Mesenchymal stem cell (in vitro differentiated cells and primary cell): ENCODE results near the gene RBL2.
A peak's percentile ranks its signal among the peaks of the same experiment; 100 is the strongest.

ENCODE experiments used
- DNase-seq: peaks from one replicate; pipeline ENCODE4 v3.0.0-alpha.2; 2013
- H2AFZ ChIP-seq: one replicate; pipeline ENCODE4 v1.6.1; 2013; ENCODE audit warnings: low read depth, mild to moderate bottlenecking, control low read depth, inconsistent platforms, low read length, moderate library complexity
- H2AK5ac ChIP-seq: 2 replicates; pipeline ENCODE4 v1.6.1; 2013; ENCODE audit warnings: low read length, moderate library complexity, mild to moderate bottlenecking, inconsistent platforms; ENCODE audit not compliant: severe bottlenecking
- H2BK120ac ChIP-seq: one replicate; pipeline ENCODE4 v1.6.1; 2013; ENCODE audit warnings: low read depth, mild to moderate bottlenecking, inconsistent platforms, low read length, moderate library complexity
- H2BK12ac ChIP-seq, 2 experiments: one replicate each; pipeline ENCODE4 v1.6.1; 2013; ENCODE audit warnings: inconsistent platforms in 2 of 2, low read length in 2 of 2, mild to moderate bottlenecking in 2 of 2, moderate library complexity in 2 of 2, control low read depth in 1 of 2
- H2BK15ac ChIP-seq: one replicate; pipeline ENCODE4 v1.6.1; 2013; ENCODE audit warnings: mild to moderate bottlenecking, low read depth, inconsistent platforms; ENCODE audit not compliant: poor library complexity, severe bottlenecking
- H2BK5ac ChIP-seq: 2 replicates; pipeline ENCODE4 v1.6.1; 2013; ENCODE audit warnings: low read depth, mild to moderate bottlenecking, low read length, control low read depth, inconsistent platforms; ENCODE audit not compliant: poor library complexity, severe bottlenecking
- H3K14ac ChIP-seq, 2 experiments: one replicate each; pipeline ENCODE4 v1.6.1; 2013; ENCODE audit warnings: inconsistent platforms in 2 of 2, low read length in 2 of 2, control low read depth in 1 of 2, mild to moderate bottlenecking in 1 of 2, moderate library complexity in 1 of 2
- H3K18ac ChIP-seq, 2 experiments: one replicate each; pipeline ENCODE4 v1.6.1; 2013; ENCODE audit warnings: inconsistent platforms in 2 of 2, low read length in 2 of 2, control low read depth in 1 of 2, low read depth in 1 of 2, mild to moderate bottlenecking in 1 of 2
- H3K23ac ChIP-seq, 2 experiments: one replicate each; pipeline ENCODE4 v1.6.1; 2013; ENCODE audit warnings: inconsistent platforms in 2 of 2, low read length in 2 of 2, mild to moderate bottlenecking in 2 of 2, moderate library complexity in 2 of 2, control low read depth in 1 of 2
- H3K27ac ChIP-seq: 2 replicates; pipeline ENCODE4 v1.5.1; 2013; ENCODE audit warnings: mild to moderate bottlenecking, moderate library complexity, low read length, control low read depth, inconsistent platforms; ENCODE audit not compliant: poor library complexity, severe bottlenecking
- H3K27me3 ChIP-seq, 2 experiments: 2 replicates each; pipeline versions ENCODE4 v1.6.1 to v1.7.0; 2013; ENCODE audit warnings: low read length in 2 of 2, mild to moderate bottlenecking in 2 of 2, moderate library complexity in 2 of 2, control low read depth in 1 of 2, inconsistent platforms in 1 of 2; ENCODE audit not compliant: control insufficient read depth in 1 of 2, insufficient read depth in 1 of 2
- H3K36me3 ChIP-seq, 2 experiments: 2 replicates each; pipeline versions ENCODE4 v1.6.1 to v1.7.0; 2013; ENCODE audit warnings: low read length in 2 of 2, control low read depth in 1 of 2, inconsistent platforms in 1 of 2, low read depth in 1 of 2, mild to moderate bottlenecking in 1 of 2; ENCODE audit not compliant: insufficient read depth in 2 of 2, control insufficient read depth in 1 of 2
- H3K4ac ChIP-seq, 2 experiments: one replicate each; pipeline ENCODE4 v1.6.1; 2013; ENCODE audit warnings: inconsistent platforms in 2 of 2, low read length in 2 of 2, mild to moderate bottlenecking in 2 of 2, moderate library complexity in 2 of 2, control low read depth in 1 of 2, low read depth in 1 of 2
- H3K4me1 ChIP-seq: 2 replicates; pipeline ENCODE4 v1.6.1; 2013; ENCODE audit warnings: low read depth, low read length, control low read depth; ENCODE audit not compliant: control insufficient read depth, insufficient read depth
- H3K4me2 ChIP-seq: 2 replicates; pipeline ENCODE4 v1.6.1; 2013; ENCODE audit warnings: low read length, mild to moderate bottlenecking, inconsistent platforms; ENCODE audit not compliant: poor library complexity, severe bottlenecking
- H3K4me3 ChIP-seq, 2 experiments: 2 replicates each; pipeline versions ENCODE4 v1.5.1 to v1.7.0; 2013; ENCODE audit warnings: low read length in 2 of 2, mild to moderate bottlenecking in 2 of 2, control low read depth in 1 of 2, low read depth in 1 of 2; ENCODE audit not compliant: insufficient read depth in 1 of 2
- H3K79me1 ChIP-seq: replicated peaks from 2 replicates; pipeline ENCODE4 v1.6.1; 2013; ENCODE audit warnings: mild to moderate bottlenecking, control low read depth, low read length, inconsistent platforms; ENCODE audit not compliant: poor library complexity, severe bottlenecking
- H3K9ac ChIP-seq: 2 replicates; pipeline ENCODE4 v1.7.0; 2013; ENCODE audit warnings: mild to moderate bottlenecking, low read length, moderate library complexity
- H3K9me3 ChIP-seq: 2 replicates; pipeline ENCODE4 v1.7.0; 2013; ENCODE audit warnings: mild to moderate bottlenecking, low read length; ENCODE audit not compliant: control insufficient read depth
- H4K8ac ChIP-seq: one replicate; pipeline ENCODE4 v1.6.1; 2013; ENCODE audit warnings: inconsistent platforms, mild to moderate bottlenecking, low read length, moderate library complexity
- H4K91ac ChIP-seq: one replicate; pipeline ENCODE4 v1.6.1; 2013; ENCODE audit warnings: mild to moderate bottlenecking, low read length, inconsistent platforms
- WGBS: methylation state at CpG from one replicate; pipeline ENCODE4 v1.1.7; 2013; ENCODE audit warnings: mixed read lengths; 5-methylcytosine and 5-hydroxymethylcytosine counted together

Gene RBL2

GRCh38 chr16:53433930-53434376 is 318 bp upstream of the RBL2 start:
- Histone ChIP-seq H3K79me1 (peaks cover 4% of the 10 kb centered on the region), H3K9ac (peak overlapping the region; percentile 96), H3K27me3 (no peaks in the 10 kb centered on the region), H2AK5ac (no peak overlapping the region), H4K8ac (peak overlapping the region; percentile 74), H3K14ac (no peak overlapping the region), H3K18ac (peak overlapping the region in 1 of 2 experiments; percentile 37), H2BK120ac (peak overlapping the region; percentile 42), H3K4me3 (peak overlapping the region in 1 of 2 experiments; percentile 99), H3K4ac (peak overlapping the region in 1 of 2 experiments; percentile 26), H2BK12ac (no peak overlapping the region), H3K36me3 (no peaks in the 10 kb centered on the region), H3K23ac (no peak overlapping the region), H3K4me2 (peak overlapping the region; percentile 79), H2BK5ac (no peak overlapping the region), H2BK15ac (no peak overlapping the region), H3K9me3 (no peaks in the 10 kb centered on the region), H4K91ac (peak overlapping the region; percentile 27), H3K27ac (no peak overlapping the region), H2AFZ (peak overlapping the region; percentile 72), H3K4me1 (no peaks in the 10 kb centered on the region)
- WGBS = 36% methylated on average over 12 of the region's 13 CpGs
- no peak for DNase-seq

GRCh38 chr16:53435066-53435688 is 906 bp downstream of the RBL2 start:
- H3K23ac ChIP-seq = peak overlapping the region in 1 of 2 experiments; percentile 40
- no peak overlapping the region for H2BK120ac ChIP-seq
- H4K91ac ChIP-seq = no peak overlapping the region
- H3K79me1 ChIP-seq = peaks cover 5% of the 10 kb centered on the region
- H3K27ac ChIP-seq = peak overlapping the region; percentile 22
- H2BK12ac ChIP-seq = peak overlapping the region in 1 of 2 experiments; percentile 15
- H3K9me3 ChIP-seq = no peaks in the 10 kb centered on the region
- peak; percentile 95 for DNase-seq
- H3K4me2 ChIP-seq = peak overlapping the region; percentile 67
- H3K18ac ChIP-seq = peak overlapping the region; percentile 73 to 77
- no peaks in the 10 kb centered on the region for H3K4me1 ChIP-seq
- peak overlapping the region; percentile 58 for H2AFZ ChIP-seq
- H2AK5ac ChIP-seq = no peak overlapping the region
- no peaks in the 10 kb centered on the region for H3K27me3 ChIP-seq
- H3K4me3 ChIP-seq = peak overlapping the region; percentile 86 to 99
- no peak overlapping the region for H2BK15ac ChIP-seq
- H3K14ac ChIP-seq = peak overlapping the region in 1 of 2 experiments; percentile 5
- peak overlapping the region; percentile 96 for H3K9ac ChIP-seq
- H3K4ac ChIP-seq = no peak overlapping the region
- WGBS = under 1% methylated on average over 28 of the region's 28 CpGs
- H2BK5ac ChIP-seq = no peak overlapping the region
- H4K8ac ChIP-seq = no peak overlapping the region
- no peaks in the 10 kb centered on the region for H3K36me3 ChIP-seq

GRCh38 chr16:53440125-53440524 is 5.9 kb downstream of the RBL2 start:
- no peak overlapping the region for H2BK5ac ChIP-seq
- no peak overlapping the region for H4K91ac ChIP-seq
- H3K4me1 ChIP-seq = no peaks in the 10 kb centered on the region
- H3K4me2 ChIP-seq = no peak overlapping the region
- 75% methylated on average over 3 of the region's 5 CpGs for WGBS
- no peak overlapping the region for H3K4me3 ChIP-seq
- no peak overlapping the region for H3K27ac ChIP-seq
- no peak overlapping the region for H2BK120ac ChIP-seq
- H2AFZ ChIP-seq = no peak overlapping the region
- no peak for DNase-seq
- no peak overlapping the region for H3K4ac ChIP-seq
- no peaks in the 10 kb centered on the region for H3K9me3 ChIP-seq
- no peak overlapping the region for H2BK15ac ChIP-seq
- no peak overlapping the region for H4K8ac ChIP-seq
- no peak overlapping the region for H2AK5ac ChIP-seq
- H3K9ac ChIP-seq = no peak overlapping the region
- H3K23ac ChIP-seq = no peak overlapping the region
- H2BK12ac ChIP-seq = no peak overlapping the region
- no peak overlapping the region for H3K14ac ChIP-seq
- no peak overlapping the region for H3K18ac ChIP-seq
- peaks cover 10% of the 10 kb centered on the region for H3K79me1 ChIP-seq
- H3K36me3 ChIP-seq = peaks cover 4 to 26% of the 10 kb centered on the region in 2 experiments
- no peaks in the 10 kb centered on the region for H3K27me3 ChIP-seq

GRCh38 chr16:53445534-53445933 is 11.3 kb downstream of the RBL2 start:
- H2BK120ac ChIP-seq = no peak overlapping the region
- no peak overlapping the region for H3K14ac ChIP-seq
- no peak overlapping the region for H3K18ac ChIP-seq
- no peak overlapping the region for H3K4ac ChIP-seq
- no peak overlapping the region for H2AFZ ChIP-seq
- H3K9me3 ChIP-seq = no peaks in the 10 kb centered on the region
- H3K79me1 ChIP-seq = peaks cover 10% of the 10 kb centered on the region
- no peak overlapping the region for H3K4me3 ChIP-seq
- no peak for DNase-seq
- no peak overlapping the region for H2AK5ac ChIP-seq
- 94% methylated on average over 5 of the region's 5 CpGs for WGBS
- no peak overlapping the region for H3K4me2 ChIP-seq
- H3K27ac ChIP-seq = no peak overlapping the region
- H3K4me1 ChIP-seq = no peaks in the 10 kb centered on the region
- no peak overlapping the region for H3K23ac ChIP-seq
- H3K9ac ChIP-seq = no peak overlapping the region
- no peak overlapping the region for H2BK5ac ChIP-seq
- no peaks in the 10 kb centered on the region for H3K27me3 ChIP-seq
- no peak overlapping the region for H2BK15ac ChIP-seq
- H4K8ac ChIP-seq = no peak overlapping the region
- no peak overlapping the region for H4K91ac ChIP-seq
- H3K36me3 ChIP-seq = peaks cover 10 to 56% of the 10 kb centered on the region in 2 experiments
- H2BK12ac ChIP-seq = no peak overlapping the region
